ENCODE data around the gene PHYHD1.

- TF ChIP-seq CTCF (IDR thresholded peaks at IDR 0.05) (no peak), POLR2A (IDR thresholded peaks at IDR 0.05) (no peak)
Observed at GRCh38 chr9:128895556-128895955, 25.2 kb upstream of the PHYHD1 start.

Measured in body of pancreas (tissue), 4 donors.